HFF-Myc (cell line): ENCODE results near the gene SPRR2B.
"Not testable (repeated sequence)": the region's sequence is repeated elsewhere in the genome, so short reads cannot be mapped to it uniquely, and the experiment has no call there.

Experiments
- DNase-seq: peaks from one replicate; pipeline ENCODE4 v3.0.0-alpha.2; 2011; ENCODE audit warnings: low read depth; ENCODE audit errors: extremely low read depth
- H3K4me3 ChIP-seq: replicated peaks from 2 replicates; pipeline ENCODE4 v1.5.1; 2011; ENCODE audit warnings: low read depth, mild to moderate bottlenecking, control low read depth, low read length
- TF ChIP-seq, protein P1 (sequence below): IDR thresholded peaks from 2 replicates; pipeline ENCODE4 v1.5.1; 2012; ENCODE audit warnings: mild to moderate bottlenecking, low read depth, low read length, control low read depth; ENCODE audit errors: missing control alignments

The SPRR2B gene

DNA sequence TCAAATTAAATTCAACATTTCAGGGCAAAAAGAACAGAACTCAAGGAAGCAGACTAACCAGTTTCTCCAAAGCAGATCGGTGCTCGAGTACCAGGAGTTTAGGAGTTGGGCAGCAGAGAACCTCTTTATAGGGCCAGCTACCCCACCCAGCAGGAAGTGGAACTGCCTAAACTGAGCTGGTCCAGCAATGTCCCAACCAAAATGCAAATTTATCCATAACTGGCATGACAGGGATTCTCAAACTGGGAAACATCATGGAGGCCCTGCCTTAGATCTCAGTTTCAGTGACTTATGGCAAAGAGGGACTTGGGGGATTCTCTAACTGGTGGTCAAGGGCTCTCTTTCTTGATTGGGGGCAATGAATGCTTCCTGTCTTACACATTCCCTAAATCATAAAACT is at the start of gene SPRR2B:
SPRR2B (minus strand) TSS at position 101 of the 400 bp plus-strand sequence. CDS start 772 bp downstream, outside the sequence.
- no peak within 1 kb of the TSS for H3K4me3 ChIP-seq
- DNase-seq, result no peak
- TF ChIP-seq, protein P1, sequence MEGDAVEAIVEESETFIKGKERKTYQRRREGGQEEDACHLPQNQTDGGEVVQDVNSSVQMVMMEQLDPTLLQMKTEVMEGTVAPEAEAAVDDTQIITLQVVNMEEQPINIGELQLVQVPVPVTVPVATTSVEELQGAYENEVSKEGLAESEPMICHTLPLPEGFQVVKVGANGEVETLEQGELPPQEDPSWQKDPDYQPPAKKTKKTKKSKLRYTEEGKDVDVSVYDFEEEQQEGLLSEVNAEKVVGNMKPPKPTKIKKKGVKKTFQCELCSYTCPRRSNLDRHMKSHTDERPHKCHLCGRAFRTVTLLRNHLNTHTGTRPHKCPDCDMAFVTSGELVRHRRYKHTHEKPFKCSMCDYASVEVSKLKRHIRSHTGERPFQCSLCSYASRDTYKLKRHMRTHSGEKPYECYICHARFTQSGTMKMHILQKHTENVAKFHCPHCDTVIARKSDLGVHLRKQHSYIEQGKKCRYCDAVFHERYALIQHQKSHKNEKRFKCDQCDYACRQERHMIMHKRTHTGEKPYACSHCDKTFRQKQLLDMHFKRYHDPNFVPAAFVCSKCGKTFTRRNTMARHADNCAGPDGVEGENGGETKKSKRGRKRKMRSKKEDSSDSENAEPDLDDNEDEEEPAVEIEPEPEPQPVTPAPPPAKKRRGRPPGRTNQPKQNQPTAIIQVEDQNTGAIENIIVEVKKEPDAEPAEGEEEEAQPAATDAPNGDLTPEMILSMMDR, result no peak

DNA sequence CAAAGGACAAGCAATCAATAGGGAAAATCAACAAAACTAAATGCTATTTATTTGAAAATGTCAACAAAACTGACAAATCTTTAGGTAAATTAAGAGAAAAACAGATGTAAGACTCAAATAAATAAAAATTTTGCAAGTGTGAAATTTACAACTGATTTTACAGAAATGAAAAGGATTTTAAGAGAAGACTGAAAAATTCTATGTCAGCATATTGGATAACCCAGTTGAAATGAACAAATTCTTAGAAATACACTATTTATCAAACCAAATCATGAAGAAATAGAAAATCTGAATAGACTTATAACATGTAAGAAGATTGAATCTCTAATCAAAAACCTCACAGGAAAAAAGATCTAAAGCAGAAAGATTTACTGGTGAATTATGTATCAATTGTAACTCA is 49.5 kb upstream of the SPRR2B start:
- no peak for DNase-seq
- TF ChIP-seq, protein P1, result no peak
- no peak overlapping the region for H3K4me3 ChIP-seq

DNA sequence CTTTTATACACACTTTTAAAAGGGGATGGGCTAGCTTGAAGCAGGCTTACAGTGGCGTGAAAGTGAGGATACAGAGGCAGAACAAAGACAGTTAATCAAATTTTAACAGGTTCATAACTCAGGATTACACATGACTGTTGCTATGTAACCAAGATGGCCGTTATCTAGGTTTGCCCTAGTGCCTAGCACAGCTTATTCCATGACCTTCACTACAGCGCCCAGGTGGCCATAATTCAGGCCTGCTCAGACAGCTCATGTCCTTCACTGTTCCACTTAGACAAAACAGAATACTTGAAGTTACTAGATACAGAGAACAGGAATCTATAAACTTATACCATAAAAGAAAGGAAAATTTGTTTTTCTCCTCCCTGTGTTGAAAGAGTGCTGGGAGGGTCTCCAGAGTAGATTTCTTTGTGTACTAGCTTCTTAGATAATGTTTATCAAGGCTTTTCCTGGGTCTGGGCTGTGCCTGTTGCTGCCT is 48.1 kb upstream of the SPRR2B start:
- DNase-seq, result no peak
- H3K4me3 ChIP-seq, result no peak overlapping the region
- TF ChIP-seq, protein P1, result no peak

DNA sequence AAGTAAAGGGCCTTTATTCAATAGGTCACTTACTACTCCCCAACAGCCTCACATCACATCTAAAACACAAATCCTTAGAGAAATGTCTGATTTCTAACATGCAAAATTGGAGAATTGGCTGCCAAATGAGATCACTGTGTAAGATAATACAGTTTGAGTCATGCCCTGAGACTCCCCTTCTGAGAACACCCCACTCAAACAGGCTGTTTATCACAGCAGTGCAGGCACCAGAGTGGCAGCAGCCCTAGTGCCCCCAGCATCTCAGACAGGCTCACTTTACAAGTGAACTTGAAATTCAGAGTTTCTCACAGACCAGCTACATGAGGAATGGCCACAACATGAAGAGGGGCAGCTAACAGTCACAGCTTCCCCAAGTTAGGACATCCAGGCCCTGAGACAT is 43.9 kb upstream of the SPRR2B start:
- H3K4me3 ChIP-seq, DNase-seq: not testable (repeated sequence)

DNA sequence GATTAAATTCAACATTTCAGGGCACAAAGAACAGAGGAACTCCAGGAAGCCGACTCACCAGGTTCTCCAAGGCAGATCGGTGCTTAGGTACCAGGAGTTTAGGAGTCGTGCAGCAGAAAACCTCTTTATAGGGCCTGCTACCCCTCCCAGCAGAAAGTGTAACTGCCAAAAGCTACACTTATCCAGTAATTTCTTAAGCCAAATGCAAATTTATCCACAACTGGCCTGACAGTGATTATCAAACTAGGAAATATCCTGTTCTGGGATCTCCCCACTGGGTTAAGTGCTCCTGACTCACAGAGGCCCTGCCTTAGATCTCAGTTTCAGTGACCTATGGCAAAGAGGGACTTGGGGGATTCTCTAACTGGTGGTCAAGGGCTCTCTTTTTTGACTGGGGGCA is 42.0 kb upstream of the SPRR2B start, which contains the start of gene SPRR2F:
SPRR2F (minus strand) TSS at position 101 of the 400 bp plus-strand sequence. CDS start 783 bp downstream, outside the sequence.
- TF ChIP-seq, protein P1, result no peak
- DNase-seq, result no peak
- no peak within 1 kb of the TSS for H3K4me3 ChIP-seq

DNA sequence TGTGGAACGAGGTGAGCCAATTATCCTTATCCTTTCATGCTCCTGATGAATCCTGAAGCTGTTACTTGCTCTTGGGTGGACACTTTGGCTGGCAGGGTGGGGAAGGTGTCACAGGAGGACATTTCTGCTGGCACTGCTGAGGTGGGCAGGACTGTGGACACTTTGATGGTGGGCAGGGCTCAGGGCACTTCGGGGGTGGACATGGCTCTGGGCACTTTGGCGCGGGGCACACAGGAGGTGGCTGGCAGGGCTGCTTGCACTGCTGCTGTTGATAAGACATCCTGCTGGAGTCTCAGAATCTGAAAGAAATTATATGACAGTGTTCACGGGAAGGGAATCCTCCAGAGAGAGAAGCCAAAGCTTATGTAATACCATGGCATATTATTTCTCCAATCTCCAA is 41.0 kb upstream of the SPRR2B start:
- DNase-seq, H3K4me3 ChIP-seq: not testable (repeated sequence)

DNA sequence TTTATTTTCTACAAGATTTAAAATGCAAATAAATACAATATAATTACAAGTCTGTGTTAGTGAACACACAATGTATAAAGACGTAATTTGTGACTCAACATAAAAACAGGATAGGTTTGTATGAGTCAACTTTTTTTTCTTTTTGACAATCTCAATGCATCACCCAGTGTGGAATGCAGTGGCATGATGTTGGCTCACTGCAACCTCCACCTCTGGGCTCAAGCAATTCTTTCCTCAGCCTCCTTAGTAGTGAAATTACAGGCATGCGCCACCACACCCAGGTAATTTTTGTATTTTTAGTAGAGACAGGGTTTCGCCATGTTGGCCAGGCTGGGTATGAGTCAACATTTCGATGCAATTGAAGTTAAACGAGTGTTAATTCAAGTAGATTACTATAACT is 28.8 kb upstream of the SPRR2B start:
- TF ChIP-seq, protein P1, result no peak
- no peak for DNase-seq
- H3K4me3 ChIP-seq, result no peak overlapping the region

DNA sequence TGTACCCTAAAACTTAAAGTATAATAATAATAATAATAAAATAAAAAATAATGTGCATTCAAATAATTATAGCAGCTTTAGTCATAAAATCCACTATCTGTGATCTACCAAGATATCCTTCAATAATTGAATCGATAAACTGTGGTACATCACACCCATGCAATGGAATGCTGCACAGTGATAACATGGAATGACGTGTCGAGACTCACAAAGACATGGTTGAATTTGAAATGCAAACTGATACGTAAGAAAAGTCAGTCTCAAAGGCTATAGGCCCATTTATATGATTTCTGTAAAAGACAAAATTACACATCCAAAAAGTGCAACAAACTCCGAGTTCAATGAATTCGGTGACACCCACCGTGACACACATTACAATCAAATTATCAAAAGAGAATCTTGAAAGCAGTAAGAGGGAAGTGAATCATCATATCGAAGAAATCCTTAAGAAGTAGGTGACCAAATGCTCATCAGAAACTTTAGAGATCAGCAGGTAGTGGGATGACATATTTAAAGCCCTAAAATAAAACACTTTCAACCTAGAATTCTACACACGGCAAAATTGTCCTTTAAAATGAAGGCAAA is 28.1 kb upstream of the SPRR2B start:
- H3K4me3 ChIP-seq, result no peak overlapping the region
- DNase-seq, result no peak
- TF ChIP-seq, protein P1, result no peak
